Spleen (tissue), 11 donors: Measurements from ENCODE around the gene TNFSF9. TPM values are rescaled to one million over a fixed set of nuclear protein-coding genes. Genes with fewer than 3 reads are reported as not detected.

Source experiments
- DNase-seq: peaks from one replicate; pipeline ENCODE4 v3.0.0-alpha.2; 2020
- H3K27ac ChIP-seq, 8 donors: fragments of 200-600 bp; sonication (generic) in 7 of 8; 1 replicate in 4 of 8; 2 replicates in 4 of 8; pipeline versions ENCODE4 v1.5.0 to v1.8.0; 2016 to 2021; ENCODE audit warnings: inconsistent platforms in 4 of 8, mild to moderate bottlenecking in 4 of 8, moderate library complexity in 1 of 8
- H3K27me3 ChIP-seq, 7 donors: fragments of 200-600 bp; sonication (generic) in 6 of 7; replicated peaks in 1 of 7; 1 replicate in 4 of 7; 2 replicates in 3 of 7; pipeline versions ENCODE4 v1.5.0 to v1.8.0; 2016 to 2021; ENCODE audit warnings: inconsistent platforms in 3 of 7, mild to moderate bottlenecking in 1 of 7
- H3K36me3 ChIP-seq, 6 donors: fragments of 200-600 bp; sonication (generic) in 5 of 6; 1 replicate in 4 of 6; 2 replicates in 2 of 6; pipeline versions ENCODE4 v1.5.0 to v1.8.0; 2016 to 2021; ENCODE audit warnings: inconsistent platforms in 2 of 6
- H3K4me1 ChIP-seq, 6 donors: fragments of 200-600 bp; sonication (generic) in 5 of 6; 1 replicate in 3 of 6; 2 replicates in 3 of 6; pipeline versions ENCODE4 v1.5.0 to v1.8.0; 2016 to 2021; ENCODE audit warnings: inconsistent platforms in 3 of 6
- H3K4me3 ChIP-seq, 8 donors: fragments of 200-600 bp; sonication (generic) in 7 of 8; 1 replicate in 4 of 8; 2 replicates in 4 of 8; pipeline versions ENCODE4 v1.5.0 to v1.8.0; 2016 to 2021; ENCODE audit warnings: inconsistent platforms in 4 of 8, mild to moderate bottlenecking in 4 of 8, moderate library complexity in 2 of 8
- H3K9me3 ChIP-seq, 8 donors: fragments of 200-600 bp; sonication (generic) in 7 of 8; 1 replicate in 4 of 8; 2 replicates in 4 of 8; pipeline versions ENCODE4 v1.5.0 to v1.8.0; 2016 to 2021; ENCODE audit warnings: inconsistent platforms in 4 of 8
- POLR2A ChIP-seq, 3 donors: fragments of 450-650 bp; IDR thresholded peaks; one replicate each; pipeline ENCODE4 v1.5.1; 2017; ENCODE audit warnings: antibody characterized with exemption in 3 of 3, mild to moderate bottlenecking in 1 of 3
- POLR2AphosphoS5 ChIP-seq, 3 donors: sonication (generic); formaldehyde crosslinking; IDR thresholded peaks; one replicate each; pipeline ENCODE4 v1.5.1; 2017; ENCODE audit warnings: antibody characterized with exemption in 3 of 3
- whole genome bisulfite sequencing, 5 donors: extraction: QIAGEN DNeasy Blood & Tissue Kit in 3 of 5; methylation state at CpG; one replicate each; pipeline versions ENCODE4 v1.1.5 to v1.1.7; 2013 to 2018; 5-methylcytosine and 5-hydroxymethylcytosine counted together
- intact Hi-C: fragments of 100-400 bp; cut with DNase I; formaldehyde crosslinking; loops from one replicate; pipeline ENCODE4 v1.15.0; 2023; ENCODE audit warnings: low total_unique reads
- polyA plus RNA-seq, 3 donors: library from polyadenylated mRNA; stranded (reverse); fragments of 200-250 nt; gene quantifications; one replicate each; pipeline ENCODE4 v1.2.1, GENCODE V29; 2013
- total RNA-seq, 7 donors: library from RNA; depleted of rRNA in 3 of 7; stranded (reverse); fragments of >200 nt in 3 of 7; fragmentation: NEBNext Ultra II Directional in 4 of 7; extraction: Animal tissue kit (Norgen Biotek cat#: 25700) in 4 of 7; gene quantifications; one replicate each; pipeline versions ENCODE4 v1.1.0 to v1.2.1, GENCODE V29; 2016 to 2021
- TF ChIP-seq, protein P1 (sequence below), 11 experiments: fragments of 200-600 bp in 7 of 11; fragments of 450-650 bp in 4 of 11; sonication (generic) in 4 of 11; IDR thresholded peaks in 8 of 11; conservative IDR thresholded peaks in 3 of 11; 1 replicate in 7 of 11; 2 replicates in 4 of 11; pipeline versions ENCODE4 v1.4.0 to v1.8.0; 2016 to 2021; ENCODE audit warnings: antibody characterized with exemption in 11 of 11, inconsistent platforms in 4 of 11, mild to moderate bottlenecking in 1 of 11
- donor health status: healthy with polysubstance abuse.
- donor health status: DM: no; HTN: no; CAD: no; lungs with moderate emphysema.
- donor health status: DM: no; HTN: no; CAD: no.
- donor health status: Bipolar disorder and iron deficiency.
- donor health status: healthy.
- donor health status: DM: no; HTN: no; CAD: no.
- donor health status: DM: yes; HTN: yes; CAD: no.

TNFSF9 gene
- total and polyA plus RNA-seq, 10 donors, result 0.72 to 4.1 (median 2.9) TPM

DNA sequence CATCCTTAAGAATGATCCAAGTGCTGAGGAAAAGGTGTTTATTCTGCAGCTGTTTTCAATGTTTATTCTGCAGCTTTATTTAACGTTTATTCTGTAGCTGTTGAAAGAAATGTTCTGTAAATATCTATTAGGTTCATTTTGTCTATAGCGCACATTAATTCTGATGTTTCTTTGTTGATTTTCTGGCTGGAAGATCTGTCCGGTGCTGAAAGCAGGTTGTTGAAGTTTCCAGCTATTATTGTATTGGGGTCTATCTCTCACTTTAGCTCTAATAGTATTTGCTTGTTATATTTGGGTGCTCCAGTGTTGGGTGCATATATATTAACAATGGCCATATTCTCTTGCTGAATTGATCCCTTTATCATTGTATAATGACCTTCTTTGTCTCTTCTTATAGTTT lies 39.9 kb downstream of the TNFSF9 start:
- H3K4me1 ChIP-seq, result no peaks in the 10 kb centered on the region
- H3K27me3 ChIP-seq, result peaks cover 0 to 49% (median 0%) of the 10 kb centered on the region in 7 donors
- H3K4me3 ChIP-seq, result no peak overlapping the region
- DNase-seq, result no peak
- H3K9me3 ChIP-seq, result peaks cover 0 to 15% (median 0%) of the 10 kb centered on the region in 8 donors
- 58 to 94% (median 66%) methylated on average over 3 of the region's 3 CpGs for WGBS, 5 donors
- TF ChIP-seq, protein P1, sequence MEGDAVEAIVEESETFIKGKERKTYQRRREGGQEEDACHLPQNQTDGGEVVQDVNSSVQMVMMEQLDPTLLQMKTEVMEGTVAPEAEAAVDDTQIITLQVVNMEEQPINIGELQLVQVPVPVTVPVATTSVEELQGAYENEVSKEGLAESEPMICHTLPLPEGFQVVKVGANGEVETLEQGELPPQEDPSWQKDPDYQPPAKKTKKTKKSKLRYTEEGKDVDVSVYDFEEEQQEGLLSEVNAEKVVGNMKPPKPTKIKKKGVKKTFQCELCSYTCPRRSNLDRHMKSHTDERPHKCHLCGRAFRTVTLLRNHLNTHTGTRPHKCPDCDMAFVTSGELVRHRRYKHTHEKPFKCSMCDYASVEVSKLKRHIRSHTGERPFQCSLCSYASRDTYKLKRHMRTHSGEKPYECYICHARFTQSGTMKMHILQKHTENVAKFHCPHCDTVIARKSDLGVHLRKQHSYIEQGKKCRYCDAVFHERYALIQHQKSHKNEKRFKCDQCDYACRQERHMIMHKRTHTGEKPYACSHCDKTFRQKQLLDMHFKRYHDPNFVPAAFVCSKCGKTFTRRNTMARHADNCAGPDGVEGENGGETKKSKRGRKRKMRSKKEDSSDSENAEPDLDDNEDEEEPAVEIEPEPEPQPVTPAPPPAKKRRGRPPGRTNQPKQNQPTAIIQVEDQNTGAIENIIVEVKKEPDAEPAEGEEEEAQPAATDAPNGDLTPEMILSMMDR (IDR thresholded peaks at IDR 0.05 in 8 of 11, conservative IDR thresholded peaks at IDR 0.05 in 3 of 11), result no peak
- TF ChIP-seq POLR2AphosphoS5 (IDR thresholded peaks at IDR 0.05), result no peak
- no peak for TF ChIP-seq POLR2A (IDR thresholded peaks at IDR 0.05)
- H3K27ac ChIP-seq, result no peak overlapping the region
- no peaks in the 10 kb centered on the region for H3K36me3 ChIP-seq
- intact Hi-C loops, result no loop called here

DNA sequence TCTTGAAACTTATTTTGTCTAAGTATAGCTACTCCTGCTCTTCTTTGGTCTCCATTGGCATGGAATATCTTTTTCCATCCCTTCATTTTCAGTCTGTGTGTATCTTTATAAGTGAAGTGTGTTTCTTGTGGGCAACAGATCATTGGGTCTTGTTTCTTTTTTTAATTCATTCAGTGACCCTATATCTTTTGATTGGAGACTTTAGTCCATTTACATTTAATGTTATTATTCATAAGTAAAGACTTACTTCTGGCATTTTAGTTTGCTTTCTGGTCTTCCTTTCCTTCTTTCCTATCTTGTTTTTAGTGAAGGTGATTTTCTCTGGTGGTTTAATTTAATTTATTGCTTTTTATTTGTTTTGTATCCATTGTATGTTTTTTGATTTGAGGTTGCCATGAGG lies 40.3 kb downstream of the TNFSF9 start:
- H3K27ac ChIP-seq, result no peak overlapping the region
- H3K4me3 ChIP-seq, result no peak overlapping the region
- H3K36me3 ChIP-seq, result no peaks in the 10 kb centered on the region
- H3K4me1 ChIP-seq, result peaks cover 0 to 1% (median 0%) of the 10 kb centered on the region in 6 donors
- H3K9me3 ChIP-seq, result peaks cover 0 to 15% (median 0%) of the 10 kb centered on the region in 8 donors
- no peak for DNase-seq
- intact Hi-C loops, result no loop called here
- H3K27me3 ChIP-seq, result peaks cover 0 to 49% (median 0%) of the 10 kb centered on the region in 7 donors
- no peak for TF ChIP-seq POLR2A (IDR thresholded peaks at IDR 0.05)
- TF ChIP-seq, protein P1 (IDR thresholded peaks at IDR 0.05 in 8 of 11, conservative IDR thresholded peaks at IDR 0.05 in 3 of 11), result no peak
- TF ChIP-seq POLR2AphosphoS5 (IDR thresholded peaks at IDR 0.05), result no peak

DNA sequence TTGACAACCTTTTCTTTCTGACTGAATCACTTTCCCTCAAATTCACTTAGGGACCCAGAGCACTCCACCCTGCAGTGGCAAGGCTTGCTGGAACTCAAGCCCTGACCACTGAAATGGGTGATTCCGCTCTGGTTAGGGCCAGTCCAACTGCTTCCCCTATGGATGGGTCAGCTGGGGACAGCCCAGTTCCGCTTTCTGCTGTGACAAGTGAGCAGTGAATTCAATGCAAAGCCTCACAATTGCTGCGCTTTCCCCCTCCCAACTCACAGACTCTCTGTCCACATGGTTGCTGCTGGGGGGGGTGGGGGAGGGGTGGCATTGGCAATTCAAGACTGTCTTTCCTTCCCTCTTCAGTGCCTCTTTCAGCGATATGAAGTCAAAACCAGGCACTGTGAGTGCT lies 41.4 kb downstream of the TNFSF9 start:
- Histone ChIP-seq H3K27me3 (peaks cover 0 to 49% (median 0%) of the 10 kb centered on the region in 7 donors), H3K27ac (no peak overlapping the region), H3K4me1 (peaks cover 0 to 12% (median 3%) of the 10 kb centered on the region in 6 donors), H3K36me3 (no peaks in the 10 kb centered on the region), H3K9me3 (peaks cover 0 to 10% (median 0%) of the 10 kb centered on the region in 8 donors), H3K4me3 (no peak overlapping the region)
- TF ChIP-seq POLR2AphosphoS5 (IDR thresholded peaks at IDR 0.05) (no peak), POLR2A (IDR thresholded peaks at IDR 0.05) (no peak)
- TF ChIP-seq, protein P1 (IDR thresholded peaks at IDR 0.05 in 8 of 11, conservative IDR thresholded peaks at IDR 0.05 in 3 of 11), result no peak
- intact Hi-C loops, result no loop called here
- WGBS, 5 donors, result 37 to 56% (median 48%) methylated on average over 4 of the region's 4 CpGs
- peak; percentile 77 for DNase-seq

DNA sequence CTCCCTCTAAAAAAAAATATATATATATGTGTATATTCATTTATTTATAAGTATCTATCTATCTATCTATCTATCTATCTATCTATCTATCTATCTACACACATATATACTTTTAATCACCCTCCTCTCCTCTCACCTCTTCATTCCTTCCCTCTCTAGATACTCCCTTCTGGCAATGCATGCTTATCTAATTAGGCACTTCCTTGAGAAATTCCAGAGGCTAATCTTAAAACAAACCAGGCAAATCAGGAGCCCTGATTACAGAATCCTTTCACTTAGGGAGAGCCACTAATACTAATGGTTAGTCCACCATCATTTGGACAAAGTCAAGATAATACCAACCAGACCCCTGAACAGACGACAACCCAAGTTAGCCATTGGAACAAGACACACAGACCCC lies 42.5 kb downstream of the TNFSF9 start:
- intact Hi-C loops, result no loop called here
- Histone ChIP-seq H3K27ac (no peak overlapping the region), H3K36me3 (no peaks in the 10 kb centered on the region), H3K27me3 (peaks cover 0 to 49% (median 0%) of the 10 kb centered on the region in 7 donors), H3K9me3 (peaks cover 0 to 10% (median 0%) of the 10 kb centered on the region in 8 donors), H3K4me3 (no peak overlapping the region), H3K4me1 (peaks cover 0 to 23% (median 12%) of the 10 kb centered on the region in 6 donors)
- TF ChIP-seq POLR2AphosphoS5 (IDR thresholded peaks at IDR 0.05) (no peak), POLR2A (IDR thresholded peaks at IDR 0.05) (no peak)
- TF ChIP-seq, protein P1 (IDR thresholded peaks at IDR 0.05 in 8 of 11, conservative IDR thresholded peaks at IDR 0.05 in 3 of 11), result no peak
- 76 to 100% (median 84%) methylated on average over 1 of the region's 1 CpG for WGBS, 5 donors
- no peak for DNase-seq
